HepG2 (cell line): ENCODE results near the gene SOX4. TPM values are rescaled to one million over a fixed set of nuclear protein-coding genes. Genes with fewer than 3 reads are reported as not detected.

Experiments used
- AHR ChIP-seq: IDR thresholded peaks from 2 replicates; pipeline ENCODE4 v1.6.1; 2018; ENCODE audit warnings: missing genetic modification reagents, missing compliant biosample characterization
- BHLHE40 ChIP-seq: IDR thresholded peaks from 2 replicates; pipeline ENCODE4 v1.6.1; 2011; ENCODE audit warnings: low read length, improper control_type of control experiment
- BRD4 ChIP-seq: sonication (generic); formaldehyde crosslinking; IDR thresholded peaks from 2 replicates; pipeline ENCODE4 v1.4.0; 2020; ENCODE audit warnings: missing genetic modification reagents
- CSRNP2 ChIP-seq: sonication (generic); formaldehyde crosslinking; conservative IDR thresholded peaks from 2 replicates; pipeline ENCODE4 v1.8.0; 2022; ENCODE audit warnings: low read depth, missing genetic modification reagents
- MEIS2 ChIP-seq: sonication (generic); formaldehyde crosslinking; IDR thresholded peaks from 2 replicates; pipeline ENCODE4 v1.9.0; 2021; ENCODE audit warnings: mild to moderate bottlenecking, missing genetic modification reagents
- NPAS2 ChIP-seq: sonication (generic); formaldehyde crosslinking; IDR thresholded peaks from 2 replicates; pipeline ENCODE4 v1.8.0; 2022; ENCODE audit warnings: mild to moderate bottlenecking, missing genetic modification reagents, borderline replicate concordance
- RARA ChIP-seq: IDR thresholded peaks from 2 replicates; pipeline ENCODE4 v1.6.1; 2016; ENCODE audit warnings: missing genetic modification reagents, missing compliant biosample characterization
- TRAFD1 ChIP-seq: sonication (generic); formaldehyde crosslinking; IDR thresholded peaks from 2 replicates; pipeline ENCODE4 v1.5.1; 2020; ENCODE audit warnings: missing genetic modification reagents, mild to moderate bottlenecking, borderline replicate concordance
- ZIK1 ChIP-seq: sonication (generic); formaldehyde crosslinking; IDR thresholded peaks from 2 replicates; pipeline ENCODE4 v1.5.0; 2020; ENCODE audit warnings: mild to moderate bottlenecking, low read depth, missing genetic modification reagents, borderline replicate concordance
- ZNF264 ChIP-seq: sonication (generic); formaldehyde crosslinking; IDR thresholded peaks from 2 replicates; pipeline ENCODE4 v1.4.0; 2020; ENCODE audit warnings: missing genetic modification reagents
- ZNF510 ChIP-seq: sonication (generic); formaldehyde crosslinking; IDR thresholded peaks from 2 replicates; pipeline ENCODE4 v1.4.0; 2020; ENCODE audit warnings: low read depth, mild to moderate bottlenecking, missing genetic modification reagents
- ZNF513 ChIP-seq: sonication (generic); formaldehyde crosslinking; conservative IDR thresholded peaks from 2 replicates; pipeline ENCODE4 v1.5.0; 2020; ENCODE audit warnings: missing genetic modification reagents
- ZNF574 ChIP-seq: sonication (generic); formaldehyde crosslinking; IDR thresholded peaks from 2 replicates; pipeline ENCODE4 v1.4.0; 2020; ENCODE audit warnings: missing genetic modification reagents
- ZNF710 ChIP-seq: sonication (generic); formaldehyde crosslinking; IDR thresholded peaks from 2 replicates; pipeline ENCODE4 v1.5.0; 2020; ENCODE audit warnings: mild to moderate bottlenecking, missing genetic modification reagents, borderline replicate concordance
- ZNF720 ChIP-seq: sonication (generic); formaldehyde crosslinking; IDR thresholded peaks from 2 replicates; pipeline ENCODE4 v1.4.0; 2020; ENCODE audit warnings: missing genetic modification reagents
- ZSCAN29 ChIP-seq: sonication (generic); formaldehyde crosslinking; conservative IDR thresholded peaks from 2 replicates; pipeline ENCODE4 v1.4.0; 2020; ENCODE audit warnings: mild to moderate bottlenecking, missing genetic modification reagents
- ZUFSP ChIP-seq: sonication (generic); formaldehyde crosslinking; IDR thresholded peaks from 2 replicates; pipeline ENCODE4 v1.9.0; 2021; ENCODE audit warnings: missing genetic modification reagents, mild to moderate bottlenecking, borderline replicate concordance
- polyA plus RNA-seq, 8 experiments: library from polyadenylated mRNA; depleted of rRNA in 3 of 8; stranded (reverse) in 7 of 8; unstranded in 1 of 8; fragments of >200 nt; fragmentation: Illumina TruSeq in 4 of 8; extraction: Trizol in 4 of 8; gene quantifications; 2 replicates each; pipeline versions ENCODE4 v1.2.1 to v1.2.3, GENCODE V29; 2011 to 2016; ENCODE audit warnings: low read depth in 4 of 8, missing spikeins in 1 of 8, mixed read lengths in 1 of 8; ENCODE audit not compliant: insufficient read depth in 1 of 8
- total RNA-seq, 5 experiments: library from RNA; depleted of rRNA; stranded (reverse); fragments of >200 nt; fragmentation: Illumina TruSeq; extraction: Trizol; gene quantifications; 2 replicates each; pipeline ENCODE4 v1.2.3, GENCODE V29; 2016; ENCODE audit warnings: low read depth in 1 of 5

The SOX4 gene
- total and polyA plus RNA-seq, 2 of the 13 experiments (the other 11 are each of a cell fraction or from before 2014, with no cell fraction given) = 2.6 to 3.4 TPM

GRCh38 chr6:21587961-21588480, 5.5 kb upstream of the SOX4 start (continued):
- TF ChIP-seq BHLHE40 (no peak), BRD4 (CRISPR knock-in tag) (peak; percentile 33; the same call in 1 of the 2 replicates), CSRNP2 (CRISPR knock-in tag) (0 out of 2 replicates have a peak, but pooled peaks have one; percentile 42), ZSCAN29 (CRISPR knock-in tag) (no peak), ZUFSP (CRISPR knock-in tag) (0 out of 2 replicates have a peak, but pooled peaks have one; percentile 31), RARA (CRISPR knock-in tag) (no peak), AHR (CRISPR knock-in tag) (no peak), ZNF510 (peak; percentile 79; the same call in 1 of the 2 replicates), TRAFD1 (CRISPR knock-in tag) (no peak), ZNF574 (no peak), ZNF710 (no peak), ZIK1 (CRISPR knock-in tag) (0 out of 2 replicates have a peak, but pooled peaks have one; percentile 11), ZNF720 (no peak), MEIS2 (CRISPR knock-in tag) (no peak), ZNF264 (peak; percentile 10; the same call in 1 of the 2 replicates), ZNF513 (CRISPR knock-in tag) (no peak), NPAS2 (CRISPR knock-in tag) (no peak)
